22Rv1 (cell line): ENCODE results near the gene SMCO2.

Experiments used
- H3K27ac ChIP-seq: fragments of 450-650 bp; 2 replicates; pipeline ENCODE4 v1.5.1; 2017
- ZFX ChIP-seq: fragments of 450-650 bp; IDR thresholded peaks from 2 replicates; pipeline ENCODE4 v1.6.1; 2017; ENCODE audit warnings: antibody characterized with exemption, borderline replicate concordance
- TF ChIP-seq, protein P1 (sequence below): fragments of 450-650 bp; IDR thresholded peaks from 2 replicates; pipeline ENCODE4 v1.5.1; 2017; ENCODE audit warnings: mild to moderate bottlenecking

Gene SMCO2

DNA sequence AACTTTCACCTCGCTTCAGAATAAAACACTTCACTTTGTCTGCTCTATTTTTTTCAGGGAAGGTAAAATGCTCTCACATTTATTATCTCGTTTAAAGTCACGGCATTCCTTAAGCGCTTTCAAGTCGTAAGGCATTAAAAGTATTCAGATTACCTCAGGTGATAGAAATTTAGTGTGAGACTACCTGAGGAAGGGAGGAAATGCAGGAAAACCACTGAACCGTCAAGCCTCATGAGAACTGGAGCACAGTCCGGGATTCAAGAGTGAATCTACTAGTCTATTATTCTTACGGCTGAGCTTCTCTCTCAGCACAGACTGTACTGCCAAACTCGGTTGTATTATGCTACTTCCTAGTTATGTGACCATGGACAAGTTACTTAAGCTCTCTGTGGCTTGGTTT is 69.1 kb downstream of the SMCO2 start:
- no peak overlapping the region for H3K27ac ChIP-seq
- no peak for TF ChIP-seq ZFX
- TF ChIP-seq, protein P1, sequence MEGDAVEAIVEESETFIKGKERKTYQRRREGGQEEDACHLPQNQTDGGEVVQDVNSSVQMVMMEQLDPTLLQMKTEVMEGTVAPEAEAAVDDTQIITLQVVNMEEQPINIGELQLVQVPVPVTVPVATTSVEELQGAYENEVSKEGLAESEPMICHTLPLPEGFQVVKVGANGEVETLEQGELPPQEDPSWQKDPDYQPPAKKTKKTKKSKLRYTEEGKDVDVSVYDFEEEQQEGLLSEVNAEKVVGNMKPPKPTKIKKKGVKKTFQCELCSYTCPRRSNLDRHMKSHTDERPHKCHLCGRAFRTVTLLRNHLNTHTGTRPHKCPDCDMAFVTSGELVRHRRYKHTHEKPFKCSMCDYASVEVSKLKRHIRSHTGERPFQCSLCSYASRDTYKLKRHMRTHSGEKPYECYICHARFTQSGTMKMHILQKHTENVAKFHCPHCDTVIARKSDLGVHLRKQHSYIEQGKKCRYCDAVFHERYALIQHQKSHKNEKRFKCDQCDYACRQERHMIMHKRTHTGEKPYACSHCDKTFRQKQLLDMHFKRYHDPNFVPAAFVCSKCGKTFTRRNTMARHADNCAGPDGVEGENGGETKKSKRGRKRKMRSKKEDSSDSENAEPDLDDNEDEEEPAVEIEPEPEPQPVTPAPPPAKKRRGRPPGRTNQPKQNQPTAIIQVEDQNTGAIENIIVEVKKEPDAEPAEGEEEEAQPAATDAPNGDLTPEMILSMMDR = no peak

DNA sequence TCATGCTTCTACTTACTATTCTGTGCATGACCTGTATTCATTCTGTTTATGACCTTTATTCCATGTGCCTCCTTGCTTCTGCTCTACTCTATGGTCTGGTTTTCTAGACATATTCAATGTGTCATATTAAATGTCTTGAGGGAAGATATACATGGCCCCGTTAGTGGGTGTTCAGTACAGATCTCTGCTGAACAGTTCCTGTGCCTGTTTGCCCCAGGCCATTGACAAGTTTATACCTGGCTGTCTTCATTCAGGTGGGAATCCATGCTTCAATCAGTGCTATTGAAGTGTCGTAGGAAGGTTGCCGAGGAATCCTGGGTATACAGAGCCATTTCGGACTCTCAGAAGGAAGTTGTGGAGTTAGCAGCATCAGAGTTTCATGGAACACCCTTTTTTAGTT is 70.1 kb downstream of the SMCO2 start:
- H3K27ac ChIP-seq = no peak overlapping the region
- no peak for TF ChIP-seq ZFX
- TF ChIP-seq, protein P1 = no peak

DNA sequence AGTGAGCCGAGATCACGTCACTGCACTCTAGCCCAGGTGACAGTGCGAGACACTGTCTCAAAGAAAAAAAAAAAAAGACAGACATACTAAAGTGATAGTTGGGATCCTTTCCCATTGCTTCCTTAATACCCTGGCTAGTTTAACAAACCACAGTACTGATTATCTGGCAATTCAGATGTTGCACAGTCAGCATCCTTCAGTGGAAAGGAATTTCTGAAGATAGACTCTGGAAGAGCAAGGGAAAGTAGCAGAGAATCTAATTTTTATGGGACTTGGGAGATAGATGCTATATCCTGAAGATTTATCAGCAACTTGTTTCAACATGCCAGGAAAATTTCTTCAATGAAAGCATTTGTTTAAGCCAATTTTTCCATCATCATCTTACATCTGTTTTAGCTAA is 71.0 kb downstream of the SMCO2 start:
- TF ChIP-seq, protein P1 = no peak
- no peak for TF ChIP-seq ZFX
- H3K27ac ChIP-seq = no peak overlapping the region

DNA sequence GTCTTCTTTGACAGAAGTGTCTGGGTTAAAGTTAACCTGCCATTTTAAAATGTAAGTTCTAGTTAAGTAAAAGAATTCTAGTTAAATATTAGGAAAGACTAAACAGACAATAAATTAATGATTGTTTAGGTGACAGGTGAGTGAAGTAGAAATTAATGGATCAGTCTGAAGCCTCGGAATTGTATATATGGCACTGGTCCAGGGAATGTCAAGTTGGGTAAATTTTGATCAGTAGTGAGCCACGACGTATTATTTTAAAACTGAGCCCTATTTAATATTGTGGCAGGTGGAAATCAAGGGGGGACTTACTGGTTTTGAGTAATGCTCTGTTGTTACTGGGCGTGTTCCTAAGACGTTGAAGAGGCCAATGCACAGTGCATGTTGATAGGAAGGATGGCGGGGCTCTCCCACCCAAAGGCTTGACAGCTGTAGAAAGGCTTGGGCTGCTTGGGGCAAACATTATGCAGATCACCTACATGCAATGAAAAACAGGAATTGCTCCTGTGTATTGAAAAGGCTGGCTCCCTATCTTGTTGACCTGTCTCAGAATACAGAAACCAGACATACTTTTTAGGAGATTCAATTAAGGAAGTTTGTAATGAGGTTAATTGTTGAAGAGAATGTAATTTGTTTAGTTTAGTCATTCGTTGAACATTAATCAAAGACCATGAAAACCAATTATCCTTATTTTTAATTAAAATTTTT is 71.6 kb downstream of the SMCO2 start:
- no peak overlapping the region for H3K27ac ChIP-seq
- TF ChIP-seq, protein P1 = no peak
- no peak for TF ChIP-seq ZFX

DNA sequence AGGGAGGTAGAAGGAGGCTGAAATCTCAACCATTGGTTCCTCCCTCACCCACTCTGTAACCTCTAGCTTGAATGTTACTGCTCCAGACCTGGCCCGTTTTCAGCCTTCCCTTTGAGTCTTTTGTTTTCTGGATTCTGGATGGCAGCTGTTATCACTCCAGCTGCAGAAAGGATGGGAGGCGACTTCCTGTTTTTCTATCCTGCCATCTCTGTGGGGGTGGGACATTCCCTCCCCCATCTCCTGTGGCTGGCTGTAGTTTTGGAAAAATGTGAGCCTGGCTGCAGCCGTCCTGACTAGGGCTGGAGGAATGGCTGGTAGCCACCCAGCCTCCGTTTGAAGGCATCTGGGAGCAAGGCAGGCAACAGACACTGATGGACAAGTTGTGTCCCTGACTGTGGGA is 74.5 kb downstream of the SMCO2 start:
- no peak for TF ChIP-seq ZFX
- TF ChIP-seq, protein P1 = no peak
- no peak overlapping the region for H3K27ac ChIP-seq

DNA sequence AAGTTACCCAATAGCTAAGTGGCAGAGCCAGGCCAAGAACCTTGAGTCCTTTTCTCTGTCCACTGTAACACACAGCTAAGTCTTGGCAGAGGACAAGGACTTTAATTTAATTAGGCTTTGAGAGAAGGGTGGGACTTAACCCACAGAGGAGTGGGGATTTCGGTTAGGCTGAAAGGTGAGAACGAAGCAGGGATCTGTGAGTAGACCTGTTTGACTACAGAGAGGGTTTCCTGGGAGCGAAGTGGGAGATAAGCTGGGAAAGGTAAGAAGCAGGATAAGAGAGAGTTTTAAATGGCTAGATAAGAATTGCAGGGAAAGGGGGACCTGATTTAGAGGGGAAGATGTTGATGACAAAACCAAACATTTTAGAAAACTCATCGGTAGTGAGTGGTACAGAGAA is 75.4 kb downstream of the SMCO2 start:
- no peak overlapping the region for H3K27ac ChIP-seq
- TF ChIP-seq, protein P1 = no peak
- no peak for TF ChIP-seq ZFX

DNA sequence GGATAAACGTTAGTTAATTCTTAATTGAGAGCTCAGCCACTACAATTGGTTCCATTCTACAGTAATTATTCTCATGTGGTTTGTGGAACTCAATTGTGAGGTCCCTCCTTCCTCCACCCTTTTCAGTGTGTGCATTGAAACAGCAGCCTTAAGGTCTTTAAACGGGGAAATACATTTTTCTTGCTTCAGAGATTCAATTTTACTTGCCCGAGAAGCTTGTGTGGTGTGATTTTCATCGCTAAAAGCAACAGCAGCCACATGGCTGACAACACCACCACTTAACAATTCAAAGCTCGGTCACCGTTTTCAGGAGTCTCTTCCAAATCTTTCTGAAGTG is 76.7 kb downstream of the SMCO2 start:
- H3K27ac ChIP-seq = peak overlapping the region; percentile 84
- TF ChIP-seq, protein P1 = no peak
- TF ChIP-seq ZFX = no peak
